NCI-H1417 treated with DMSO at 0.1 percent for 48 hours (cell line): ENCODE results near the gene ASRGL1.
A peak's percentile ranks its signal among the peaks of the same experiment; 100 is the strongest.

Experiments
- DNase-seq: peaks from one replicate; lab custom pipeline; 2025; lab: John Stamatoyannopoulos, UW

The ASRGL1 gene

GRCh38 chr11:62393061-62393611 is 55.9 kb downstream of the ASRGL1 start:
- peak; percentile 2 for DNase-seq

GRCh38 chr11:62393735-62394134 is 56.5 kb downstream of the ASRGL1 start:
- no peak for DNase-seq

GRCh38 chr11:62394825-62395538 is 57.7 kb downstream of the ASRGL1 start:
- DNase-seq, result peak; percentile 17

- no peak for DNase-seq
Observed at GRCh38 chr11:62395885-62396551, 58.8 kb downstream of the ASRGL1 start.

- DNase-seq, result no peak
Observed at GRCh38 chr11:62398011-62398994, 61.1 kb downstream of the ASRGL1 start.

- DNase-seq, result no peak
Observed at GRCh38 chr11:62399172-62399877, 62.1 kb downstream of the ASRGL1 start.

- DNase-seq, result no peak
Observed at GRCh38 chr11:62399878-62400266, 62.6 kb downstream of the ASRGL1 start.

- no peak for DNase-seq
Observed at GRCh38 chr11:62400281-62400680, 63.0 kb downstream of the ASRGL1 start.

GRCh38 chr11:62400760-62401159 is 63.5 kb downstream of the ASRGL1 start:
- DNase-seq, result no peak

GRCh38 chr11:62401356-62401755 is 64.1 kb downstream of the ASRGL1 start:
- DNase-seq, result no peak

- DNase-seq, result no peak
Observed at GRCh38 chr11:62401811-62402210, 64.6 kb downstream of the ASRGL1 start.

GRCh38 chr11:62402226-62402959 is 65.1 kb downstream of the ASRGL1 start:
- DNase-seq, result no peak

- DNase-seq, result no peak
Observed at GRCh38 chr11:62402960-62403730, 65.9 kb downstream of the ASRGL1 start.

GRCh38 chr11:62404435-62404834 is 67.2 kb downstream of the ASRGL1 start:
- no peak for DNase-seq

GRCh38 chr11:62404901-62405300 is 67.7 kb downstream of the ASRGL1 start:
- DNase-seq, result no peak

- no peak for DNase-seq
Observed at GRCh38 chr11:62406034-62406433, 68.8 kb downstream of the ASRGL1 start.

GRCh38 chr11:62409831-62410230 is 72.6 kb downstream of the ASRGL1 start:
- no peak for DNase-seq

GRCh38 chr11:62410972-62411371 is 73.7 kb downstream of the ASRGL1 start:
- DNase-seq, result no peak

GRCh38 chr11:62411524-62411923 is 74.3 kb downstream of the ASRGL1 start:
- DNase-seq, result no peak

GRCh38 chr11:62413060-62413696 is 75.9 kb downstream of the ASRGL1 start:
- DNase-seq, result no peak
